Natural killer cell (primary cell): ENCODE data around the gene MAX. TPM values are rescaled to one million over a fixed set of nuclear protein-coding genes. Genes with fewer than 3 reads are reported as not detected.

Experiments
- ATAC-seq, 3 donors: fragments of 150-1000 bp in 2 of 3; fragments of 200-7000 bp in 1 of 3; cut with Tn5 transposase; 1 replicate in 1 of 3; 2 replicates in 2 of 3; pipeline ENCODE4 v1.10.0; 2021; ENCODE audit warnings: mild to moderate bottlenecking in 2 of 3, moderate library complexity in 2 of 3
- DNase-seq, 2 donors: peaks; one replicate each; pipeline versions ENCODE4 v3.0.0 to v3.0.0-alpha.2; 2013 to 2021; ENCODE audit warnings: mixed read lengths in 1 of 2
- H3K27ac ChIP-seq: one replicate; pipeline ENCODE4 v1.5.1; 2013; ENCODE audit warnings: mild to moderate bottlenecking, low read length
- H3K27me3 ChIP-seq: one replicate; pipeline ENCODE4 v1.6.1; 2013; ENCODE audit warnings: low read length; ENCODE audit not compliant: control insufficient read depth, insufficient read depth
- H3K36me3 ChIP-seq: one replicate; pipeline ENCODE4 v1.6.1; 2013; ENCODE audit warnings: low read length; ENCODE audit not compliant: control insufficient read depth, insufficient read depth
- H3K4me1 ChIP-seq: one replicate; pipeline ENCODE4 v1.6.1; 2013; ENCODE audit warnings: low read length; ENCODE audit not compliant: control insufficient read depth, insufficient read depth
- H3K4me3 ChIP-seq: one replicate; pipeline ENCODE4 v1.5.1; 2013; ENCODE audit warnings: low read length
- H3K9me3 ChIP-seq: one replicate; pipeline ENCODE4 v1.6.1; 2013; ENCODE audit warnings: low read length; ENCODE audit not compliant: control insufficient read depth, insufficient read depth
- H3K27ac Mint-ChIP-seq, 2 donors: one replicate each; pipeline ENCODE4 v1.8.0; 2022; ENCODE audit warnings: mild to moderate bottlenecking in 2 of 2, mixed read lengths in 2 of 2, moderate library complexity in 1 of 2
- H3K27me3 Mint-ChIP-seq, 2 donors: one replicate each; pipeline ENCODE4 v1.8.0; 2022; ENCODE audit warnings: low read depth in 2 of 2, mixed read lengths in 2 of 2
- H3K36me3 Mint-ChIP-seq: one replicate; pipeline ENCODE4 v1.8.0; 2022; ENCODE audit warnings: mixed read lengths
- H3K4me1 Mint-ChIP-seq, 2 donors: one replicate each; pipeline ENCODE4 v1.8.0; 2022; ENCODE audit warnings: mixed read lengths in 2 of 2
- H3K4me3 Mint-ChIP-seq: one replicate; pipeline ENCODE4 v1.8.0; 2022; ENCODE audit warnings: mild to moderate bottlenecking, moderate library complexity, mixed read lengths
- H3K9me3 Mint-ChIP-seq, 2 donors: one replicate each; pipeline ENCODE4 v1.8.0; 2022; ENCODE audit warnings: mixed read lengths in 2 of 2
- WGBS: methylation state at CpG from one replicate; pipeline ENCODE4 v1.1.7; 2013; ENCODE audit warnings: missing lambda C conversion rate; ENCODE audit not compliant: insufficient coverage; 5-methylcytosine and 5-hydroxymethylcytosine counted together
- intact Hi-C: fragments of 100-400 bp; cut with micrococcal nuclease; formaldehyde crosslinking; loops from one replicate; pipeline ENCODE4 v1.14.2; 2022
- total RNA-seq, 4 donors: library from RNA; stranded (reverse); fragments of 120-200 nt in 1 of 4; gene quantifications; one replicate each; pipeline versions ENCODE4 v1.2.3 to v1.2.4, GENCODE V29; 2013 to 2022
- TF ChIP-seq, protein P1 (sequence below): fragments of 200-600 bp; IDR thresholded peaks from one replicate; pipeline ENCODE4 v1.8.0; 2022; ENCODE audit warnings: antibody characterized with exemption

MAX gene
- total RNA-seq, 3 donors from 2014 or later (not counting 1 experiment from before 2014, with no cell fraction given) = 162 to 208 (median 191) TPM

GRCh38 chr14:65042731-65043372 is 59.5 kb downstream of the MAX start:
- H3K4me1 Mint-ChIP-seq = peaks cover 21 to 26% of the 10 kb centered on the region in 2 donors
- Histone ChIP-seq H3K9me3 (no peaks in the 10 kb centered on the region), H3K27me3 (no peaks in the 10 kb centered on the region), H3K4me3 (no peak overlapping the region), H3K27ac (no peak overlapping the region), H3K36me3 (peaks cover 11% of the 10 kb centered on the region), H3K4me1 (peaks cover 11% of the 10 kb centered on the region)
- H3K27ac Mint-ChIP-seq = no peak overlapping the region
- 49% methylated on average over 8 of the region's 8 CpGs for WGBS
- H3K36me3 Mint-ChIP-seq = peaks cover 8% of the 10 kb centered on the region
- no peaks in the 10 kb centered on the region for H3K9me3 Mint-ChIP-seq
- H3K27me3 Mint-ChIP-seq = no peaks in the 10 kb centered on the region
- no peak overlapping the region for H3K4me3 Mint-ChIP-seq
- TF ChIP-seq, protein P1, sequence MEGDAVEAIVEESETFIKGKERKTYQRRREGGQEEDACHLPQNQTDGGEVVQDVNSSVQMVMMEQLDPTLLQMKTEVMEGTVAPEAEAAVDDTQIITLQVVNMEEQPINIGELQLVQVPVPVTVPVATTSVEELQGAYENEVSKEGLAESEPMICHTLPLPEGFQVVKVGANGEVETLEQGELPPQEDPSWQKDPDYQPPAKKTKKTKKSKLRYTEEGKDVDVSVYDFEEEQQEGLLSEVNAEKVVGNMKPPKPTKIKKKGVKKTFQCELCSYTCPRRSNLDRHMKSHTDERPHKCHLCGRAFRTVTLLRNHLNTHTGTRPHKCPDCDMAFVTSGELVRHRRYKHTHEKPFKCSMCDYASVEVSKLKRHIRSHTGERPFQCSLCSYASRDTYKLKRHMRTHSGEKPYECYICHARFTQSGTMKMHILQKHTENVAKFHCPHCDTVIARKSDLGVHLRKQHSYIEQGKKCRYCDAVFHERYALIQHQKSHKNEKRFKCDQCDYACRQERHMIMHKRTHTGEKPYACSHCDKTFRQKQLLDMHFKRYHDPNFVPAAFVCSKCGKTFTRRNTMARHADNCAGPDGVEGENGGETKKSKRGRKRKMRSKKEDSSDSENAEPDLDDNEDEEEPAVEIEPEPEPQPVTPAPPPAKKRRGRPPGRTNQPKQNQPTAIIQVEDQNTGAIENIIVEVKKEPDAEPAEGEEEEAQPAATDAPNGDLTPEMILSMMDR = no peak
- intact Hi-C loops = no loop called here
- ATAC-seq (peak in 1 of 3 donors; percentile 70), DNase-seq (no peak)

- no peak overlapping the region for H3K4me3 Mint-ChIP-seq
Measured at GRCh38 chr14:65042296-65042695, 60.0 kb downstream of the MAX start.

GRCh38 chr14:65041434-65041915 is 60.8 kb downstream of the MAX start:
- H3K27me3 ChIP-seq = no peaks in the 10 kb centered on the region
- H3K4me3 ChIP-seq = no peak overlapping the region
- ATAC-seq (no peak), DNase-seq (no peak)
- Mint-ChIP-seq H3K27me3 (no peaks in the 10 kb centered on the region), H3K27ac (no peak overlapping the region), H3K4me3 (no peak overlapping the region), H3K9me3 (no peaks in the 10 kb centered on the region), H3K36me3 (peaks cover 8% of the 10 kb centered on the region), H3K4me1 (peaks cover 13 to 18% of the 10 kb centered on the region in 2 donors)
- TF ChIP-seq, protein P1 = no peak
- H3K4me1 ChIP-seq = peaks cover 11% of the 10 kb centered on the region
- peaks cover 9% of the 10 kb centered on the region for H3K36me3 ChIP-seq
- 90% methylated on average over 7 of the region's 7 CpGs for WGBS
- H3K27ac ChIP-seq = no peak overlapping the region
- intact Hi-C loops = no loop called here
- H3K9me3 ChIP-seq = no peaks in the 10 kb centered on the region

More at GRCh38 chr14:65042296-65042695, 60.0 kb downstream of the MAX start:
- TF ChIP-seq, protein P1 = no peak
- 78% methylated on average over 3 of the region's 3 CpGs for WGBS
- Histone ChIP-seq H3K9me3 (no peaks in the 10 kb centered on the region), H3K4me1 (peaks cover 11% of the 10 kb centered on the region), H3K36me3 (peaks cover 11% of the 10 kb centered on the region), H3K4me3 (no peak overlapping the region), H3K27ac (no peak overlapping the region), H3K27me3 (no peaks in the 10 kb centered on the region)
- no peaks in the 10 kb centered on the region for H3K27me3 Mint-ChIP-seq
- no peak for ATAC-seq
- H3K4me1 Mint-ChIP-seq = peaks cover 16 to 20% of the 10 kb centered on the region in 2 donors
- H3K36me3 Mint-ChIP-seq = peaks cover 8% of the 10 kb centered on the region
- no peak overlapping the region for H3K27ac Mint-ChIP-seq
- DNase-seq = no peak
- intact Hi-C loops = no loop called here
- no peaks in the 10 kb centered on the region for H3K9me3 Mint-ChIP-seq
